Activated CD8-positive, alpha-beta memory T cell treated with anti-CD3 and anti-CD28 coated beads for 48 hours (primary cell): ENCODE results near the gene HELZ.
"Not testable (repeated sequence)": the region's sequence is repeated elsewhere in the genome, so short reads cannot be mapped to it uniquely, and the experiment has no call there.

Experiments used
- DNase-seq, 3 experiments: peaks; one replicate each; pipeline ENCODE4 v3.0.0-alpha.2; 2020; ENCODE audit warnings: low read depth in 2 of 3, low spot score in 2 of 3

HELZ gene

GRCh38 chr17:67265436-67266019 is 20.5 kb upstream of the HELZ start:
- no peak for DNase-seq

GRCh38 chr17:67262435-67263117 is 17.6 kb upstream of the HELZ start:
- DNase-seq = no peak

GRCh38 chr17:67260170-67260987 is 15.4 kb upstream of the HELZ start:
- DNase-seq = no peak

GRCh38 chr17:67258821-67259468 is 13.9 kb upstream of the HELZ start:
- DNase-seq = no peak

- no peak for DNase-seq
Measured at GRCh38 chr17:67256075-67256732, 11.2 kb upstream of the HELZ start.

- DNase-seq = no peak
Measured at GRCh38 chr17:67253384-67253783, 8.4 kb upstream of the HELZ start.

GRCh38 chr17:67251586-67251985 is 6.6 kb upstream of the HELZ start:
- DNase-seq = not testable (repeated sequence)

GRCh38 chr17:67248291-67248690 is 3.3 kb upstream of the HELZ start:
- no peak for DNase-seq

- no peak for DNase-seq
Measured at GRCh38 chr17:67247416-67247900, 2.5 kb upstream of the HELZ start.

- no peak for DNase-seq
Measured at GRCh38 chr17:67246653-67247415, 1.8 kb upstream of the HELZ start.

- no peak for DNase-seq
Measured at GRCh38 chr17:67246403-67246652, 1.3 kb upstream of the HELZ start.

GRCh38 chr17:67245694-67246402 is 852 bp upstream of the HELZ start:
- DNase-seq = no peak

- DNase-seq = no peak
Measured at GRCh38 chr17:67244431-67245072, 444 bp downstream of the HELZ start.

- no peak for DNase-seq
Measured at GRCh38 chr17:67243284-67243683, 1.7 kb downstream of the HELZ start.

- DNase-seq = no peak
Measured at GRCh38 chr17:67241719-67242341, 3.2 kb downstream of the HELZ start.

GRCh38 chr17:67239597-67239996 is 5.4 kb downstream of the HELZ start:
- DNase-seq = no peak

GRCh38 chr17:67238991-67239390 is 6.0 kb downstream of the HELZ start:
- DNase-seq = no peak

GRCh38 chr17:67232441-67232840 is 12.6 kb downstream of the HELZ start:
- DNase-seq = no peak
